Kidney glomerular epithelial cell (primary cell): Measurements from ENCODE around the gene SLCO2A1.

Experiments used
- DNase-seq: peaks from one replicate; lab custom pipeline; 2025; lab: John Stamatoyannopoulos, UW

The SLCO2A1 gene

GRCh38 chr3:133899311-133899710 lies 130.4 kb downstream of the SLCO2A1 start:
- no peak for DNase-seq

GRCh38 chr3:133897547-133897946 lies 132.2 kb downstream of the SLCO2A1 start:
- DNase-seq: no peak

- no peak for DNase-seq
These were observed 133.5 kb downstream of the SLCO2A1 start for GRCh38 chr3:133896002-133896761.

GRCh38 chr3:133895208-133896001 lies 134.3 kb downstream of the SLCO2A1 start, which contains the start of gene RAB6B:
Gene RAB6B (minus strand): TSS chr3:133895882. CDS start chr3:133895466, 416 bp downstream.
- peak; percentile 9 for DNase-seq

GRCh38 chr3:133894353-133895207 lies 135.1 kb downstream of the SLCO2A1 start:
- no peak for DNase-seq

- no peak for DNase-seq
These were observed 135.9 kb downstream of the SLCO2A1 start for GRCh38 chr3:133893683-133894352.

GRCh38 chr3:133892541-133893231 lies 137.0 kb downstream of the SLCO2A1 start:
- no peak for DNase-seq

- no peak for DNase-seq
These were observed 137.9 kb downstream of the SLCO2A1 start for GRCh38 chr3:133891662-133892378.

GRCh38 chr3:133890972-133891644 lies 138.6 kb downstream of the SLCO2A1 start:
- no peak for DNase-seq

GRCh38 chr3:133890037-133890436 lies 139.7 kb downstream of the SLCO2A1 start:
- DNase-seq: no peak

GRCh38 chr3:133888726-133889340 lies 140.9 kb downstream of the SLCO2A1 start:
- DNase-seq: no peak

GRCh38 chr3:133887803-133888703 lies 141.7 kb downstream of the SLCO2A1 start:
- no peak for DNase-seq

GRCh38 chr3:133887074-133887802 lies 142.5 kb downstream of the SLCO2A1 start:
- DNase-seq: no peak

- DNase-seq: no peak
These were observed 143.5 kb downstream of the SLCO2A1 start for GRCh38 chr3:133886031-133886722.

GRCh38 chr3:133884887-133885711 lies 144.6 kb downstream of the SLCO2A1 start:
- no peak for DNase-seq
